GM19099 (cell line): ENCODE data around the gene KLK5.

Source experiments
- POLR2A ChIP-seq: IDR thresholded peaks from 3 replicates; pipeline ENCODE4 v1.6.1; 2011; ENCODE audit warnings: low read depth; ENCODE audit not compliant: insufficient read length; ENCODE audit errors: extremely low read depth

Gene KLK5, protein sequence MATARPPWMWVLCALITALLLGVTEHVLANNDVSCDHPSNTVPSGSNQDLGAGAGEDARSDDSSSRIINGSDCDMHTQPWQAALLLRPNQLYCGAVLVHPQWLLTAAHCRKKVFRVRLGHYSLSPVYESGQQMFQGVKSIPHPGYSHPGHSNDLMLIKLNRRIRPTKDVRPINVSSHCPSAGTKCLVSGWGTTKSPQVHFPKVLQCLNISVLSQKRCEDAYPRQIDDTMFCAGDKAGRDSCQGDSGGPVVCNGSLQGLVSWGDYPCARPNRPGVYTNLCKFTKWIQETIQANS

DNA sequence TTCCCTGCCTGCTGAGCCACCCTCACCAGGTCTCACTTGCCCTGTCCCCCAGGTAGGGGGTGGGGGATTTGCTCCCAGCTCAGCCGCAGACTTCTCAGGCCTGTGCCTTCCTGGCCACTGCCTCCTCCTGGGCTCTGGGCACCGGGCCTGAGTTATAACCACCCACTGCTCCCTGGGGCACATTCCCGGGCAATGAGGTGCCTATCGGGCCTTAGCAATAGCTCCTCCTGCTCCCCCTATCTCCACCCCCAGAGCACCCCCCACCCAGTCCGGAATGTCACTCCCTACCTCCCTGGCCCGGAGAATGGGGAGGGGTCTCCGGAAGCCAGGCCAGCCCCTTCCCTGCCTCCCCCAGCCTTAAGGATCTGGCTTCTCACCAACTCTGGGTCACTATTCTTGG lies at the start of gene KLK5:
Gene KLK5 (minus strand): TSS at position 129 of the 400 bp plus-strand sequence. CDS start 381 bp downstream, outside the sequence.
- TF ChIP-seq POLR2A, result no peak

DNA sequence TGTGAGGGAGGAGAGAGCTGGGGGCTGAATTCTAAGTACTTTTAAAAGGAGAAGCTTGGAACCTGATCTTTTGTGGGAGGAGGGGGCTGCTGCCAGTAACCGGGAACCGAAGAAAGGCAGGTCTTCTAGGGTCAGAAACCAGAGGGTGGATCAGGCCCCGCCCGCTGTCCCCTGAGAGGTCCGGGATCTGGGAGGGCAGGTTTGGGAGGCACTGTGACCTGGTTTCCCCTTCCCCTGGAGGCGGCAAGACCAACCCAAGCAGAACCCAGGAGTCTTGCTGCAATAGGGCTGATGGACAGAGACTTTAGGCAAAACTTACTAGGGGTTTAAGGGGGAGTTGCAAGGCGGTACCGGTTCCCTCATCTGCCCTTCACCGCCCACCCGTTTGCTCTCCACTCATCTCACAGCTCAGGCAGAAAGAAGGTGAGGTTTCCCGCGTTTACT lies 49.3 kb upstream of the KLK5 start:
- no peak for TF ChIP-seq POLR2A

- no peak for TF ChIP-seq POLR2A
These were observed 48.7 kb upstream of the KLK5 start, which contains the start of gene KLK8 for GRCh38 chr19:51001515-51001914. TSS of gene KLK8 (minus strand) at chr19:51001604. CDS start at chr19:51001167, 437 bp downstream.

DNA sequence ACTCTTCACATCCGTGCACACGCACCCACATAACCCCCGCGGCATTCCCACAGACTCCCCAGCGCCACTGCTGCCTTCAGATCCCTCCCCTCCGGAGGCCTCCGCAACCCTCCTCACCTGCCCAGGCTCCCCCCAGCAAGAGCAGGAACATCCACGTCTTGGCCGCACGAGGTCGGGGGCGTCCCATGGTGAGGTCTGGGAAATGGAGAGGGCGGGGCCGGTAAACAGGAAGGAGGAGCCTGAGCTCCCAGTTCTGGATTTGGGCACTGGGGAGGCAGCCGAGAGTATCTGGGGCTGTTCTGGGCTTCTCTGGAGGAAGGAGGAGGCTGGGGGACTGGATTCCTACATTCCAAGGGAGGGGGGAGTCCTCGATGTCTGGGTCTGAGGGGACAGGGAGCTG lies 48.1 kb upstream of the KLK5 start:
- no peak for TF ChIP-seq POLR2A

DNA sequence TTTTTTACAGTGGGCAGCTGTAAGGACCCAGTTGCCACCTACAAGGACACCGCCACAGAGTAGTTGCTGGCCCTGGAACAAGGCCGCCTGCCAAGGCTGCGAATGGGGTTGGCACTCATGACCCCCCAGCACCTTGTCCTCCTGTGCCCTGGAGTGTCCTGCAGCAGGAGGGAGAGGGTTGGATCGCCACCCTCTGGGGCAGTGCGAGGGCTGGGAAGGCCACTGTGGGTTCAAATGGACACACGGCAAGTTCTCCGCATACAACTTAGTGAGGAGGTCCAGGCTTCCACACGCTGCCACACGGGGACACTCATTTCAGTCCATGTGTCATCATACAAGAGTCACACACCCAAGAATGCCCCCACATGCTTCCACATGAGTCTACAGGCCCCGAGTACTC lies 47.6 kb upstream of the KLK5 start:
- no peak for TF ChIP-seq POLR2A

DNA sequence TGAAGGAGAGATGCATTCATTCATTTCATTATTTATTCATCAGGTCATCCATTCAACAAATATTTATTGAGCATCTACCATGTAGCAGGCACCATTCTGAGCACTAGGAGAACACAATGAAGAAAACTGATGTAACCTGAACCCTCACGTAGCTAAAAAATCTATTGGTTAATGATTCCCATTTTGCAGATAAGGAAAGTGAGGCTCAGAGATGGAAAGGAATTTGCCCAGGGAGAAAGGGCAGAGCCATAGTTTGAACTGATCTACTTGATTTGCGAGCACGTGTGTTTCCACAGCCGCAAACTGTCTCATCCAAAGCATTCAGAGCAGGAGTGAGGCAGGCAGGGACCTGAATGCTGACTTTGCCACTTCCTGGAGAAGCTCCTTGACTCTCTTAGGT lies 45.8 kb upstream of the KLK5 start:
- no peak for TF ChIP-seq POLR2A

GRCh38 chr19:50998061-50998460 lies 45.2 kb upstream of the KLK5 start:
- no peak for TF ChIP-seq POLR2A

GRCh38 chr19:50994129-50994528 lies 41.3 kb upstream of the KLK5 start:
- TF ChIP-seq POLR2A, result no peak

GRCh38 chr19:50992666-50993035 lies 39.8 kb upstream of the KLK5 start:
- TF ChIP-seq POLR2A, result no peak

DNA sequence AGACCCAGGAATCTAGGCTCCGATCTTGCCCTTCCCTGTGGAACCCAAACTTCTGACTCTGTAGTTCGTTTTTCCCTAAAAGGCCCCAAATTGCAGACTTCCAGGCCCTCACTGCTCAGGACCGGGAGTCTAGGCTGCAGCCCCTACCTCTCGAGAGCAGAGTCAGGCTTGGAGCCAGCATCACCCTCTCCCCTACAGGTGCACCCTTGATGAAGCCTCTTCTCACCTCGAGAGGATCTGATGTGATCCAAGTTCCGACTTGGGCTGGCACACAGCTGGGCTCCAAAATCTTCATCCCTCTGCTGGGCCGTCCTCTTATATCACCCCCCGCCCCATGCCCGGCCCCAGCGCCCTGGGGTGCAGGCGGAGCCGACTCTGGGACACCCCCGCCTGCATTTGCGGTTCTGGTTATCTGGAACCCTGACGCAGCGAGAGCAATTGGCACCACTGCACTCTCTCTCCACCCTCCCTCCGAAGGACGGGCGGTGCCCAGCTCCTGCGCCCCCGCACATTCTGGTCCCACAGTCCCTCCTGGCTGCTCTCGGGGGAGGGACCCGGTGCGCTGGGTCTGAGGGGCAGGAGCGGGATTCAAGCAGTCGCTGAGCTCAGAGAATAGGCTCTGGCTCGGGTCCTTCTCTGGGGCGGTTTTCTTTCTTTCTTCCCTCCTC lies 30.9 kb upstream of the KLK5 start, which contains the start of gene KLK7:
Gene KLK7 (minus strand): TSS at position 293 of the 668 bp plus-strand sequence. CDS start 1,518 bp downstream, outside the sequence.
- no peak for TF ChIP-seq POLR2A

DNA sequence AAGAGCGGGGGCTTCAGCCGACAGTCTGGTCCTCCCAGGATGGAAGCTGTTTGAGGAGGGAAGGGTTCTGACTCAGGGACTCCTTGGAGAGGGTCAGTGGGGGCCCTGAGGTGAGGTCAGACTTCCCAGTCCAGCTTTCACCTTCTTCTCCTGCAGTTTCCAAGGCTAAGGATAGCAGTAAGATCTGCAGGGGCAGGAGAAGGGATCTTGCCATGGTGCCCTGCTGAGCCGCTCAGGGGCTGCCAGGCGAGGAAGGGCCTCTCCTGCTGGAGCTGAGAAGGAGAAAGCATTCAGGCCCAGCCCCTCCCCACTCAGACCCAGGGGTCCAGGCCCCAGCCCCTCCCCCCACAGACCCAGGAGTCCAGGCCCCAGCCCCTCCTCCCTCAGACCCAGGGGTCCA lies 29.3 kb upstream of the KLK5 start:
- TF ChIP-seq POLR2A, result no peak

DNA sequence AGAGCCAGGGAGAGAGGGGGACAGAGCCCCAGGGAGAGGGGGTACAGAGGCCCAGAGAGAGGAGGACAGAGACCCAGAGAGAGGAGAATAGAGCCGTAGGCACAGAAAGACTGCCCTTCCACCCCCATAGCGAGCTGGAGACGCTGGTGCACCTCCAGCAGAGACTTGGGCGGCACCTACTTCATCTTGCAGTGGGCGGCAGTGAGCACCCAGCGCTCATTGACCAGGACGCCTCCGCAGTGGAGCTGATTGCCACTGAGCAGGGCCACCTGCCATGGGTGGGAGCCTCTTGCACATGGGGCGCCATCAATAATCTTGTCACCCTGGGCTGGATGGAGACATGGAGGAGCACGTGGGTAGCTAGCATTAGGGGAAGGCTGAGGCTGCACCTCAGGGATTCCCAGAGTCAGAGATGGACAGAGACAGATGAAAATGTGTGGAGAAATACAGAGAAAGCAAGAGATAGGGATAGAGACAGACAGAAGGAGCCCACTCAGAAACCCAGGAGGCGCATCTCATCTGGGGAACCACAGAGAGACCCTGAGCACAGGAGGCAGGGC lies 28.8 kb upstream of the KLK5 start:
- no peak for TF ChIP-seq POLR2A

GRCh38 chr19:50980208-50980607 lies 27.4 kb upstream of the KLK5 start:
- no peak for TF ChIP-seq POLR2A

DNA sequence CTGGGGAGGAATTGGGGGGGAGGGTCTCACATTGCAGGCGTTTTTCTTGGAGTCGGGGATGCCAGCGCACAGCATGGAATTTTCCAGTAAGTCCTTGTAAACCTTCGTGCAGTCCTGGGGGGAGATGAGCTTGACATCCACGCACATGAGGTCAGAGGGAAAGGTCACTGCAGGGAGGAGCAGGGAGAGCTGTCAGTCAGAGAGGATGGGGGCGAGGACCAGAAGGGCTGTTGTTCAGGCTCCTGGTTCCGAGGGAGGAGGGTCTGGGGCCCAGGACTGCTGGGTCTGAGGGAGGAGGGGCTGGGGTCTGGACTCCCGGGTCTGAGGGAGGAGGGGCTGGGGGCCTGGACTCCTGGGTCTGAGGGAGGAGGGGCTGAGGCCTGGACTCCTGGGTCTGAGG lies 26.9 kb upstream of the KLK5 start:
- no peak for TF ChIP-seq POLR2A

- TF ChIP-seq POLR2A, result no peak
These were observed 26.0 kb upstream of the KLK5 start for GRCh38 chr19:50978772-50979390.
